Fibroblast of villous mesenchyme (primary cell): ENCODE results near the gene PHLDB2. TPM values are rescaled to one million over a fixed set of nuclear protein-coding genes. Genes with fewer than 3 reads are reported as not detected.

Source experiments
- DNase-seq: peaks from one replicate; pipeline ENCODE4 v3.0.0-alpha.2; 2010; ENCODE audit warnings: low read depth
- H3K4me3 ChIP-seq: 2 replicates; pipeline ENCODE4 v1.5.1; 2011; ENCODE audit warnings: low read depth, mild to moderate bottlenecking, low read length
- total RNA-seq: library from RNA; depleted of rRNA; stranded (reverse); fragments of >200 nt; gene quantifications from 2 replicates; pipeline ENCODE4 v1.2.3, GENCODE V29; 2012
- TF ChIP-seq, protein P1 (sequence below): IDR thresholded peaks from 2 replicates; pipeline ENCODE4 v1.5.1; 2012; ENCODE audit warnings: low read depth, mild to moderate bottlenecking, low read length; ENCODE audit not compliant: insufficient read depth

PHLDB2 gene
- total RNA-seq, 1 donor: 111 TPM

DNA sequence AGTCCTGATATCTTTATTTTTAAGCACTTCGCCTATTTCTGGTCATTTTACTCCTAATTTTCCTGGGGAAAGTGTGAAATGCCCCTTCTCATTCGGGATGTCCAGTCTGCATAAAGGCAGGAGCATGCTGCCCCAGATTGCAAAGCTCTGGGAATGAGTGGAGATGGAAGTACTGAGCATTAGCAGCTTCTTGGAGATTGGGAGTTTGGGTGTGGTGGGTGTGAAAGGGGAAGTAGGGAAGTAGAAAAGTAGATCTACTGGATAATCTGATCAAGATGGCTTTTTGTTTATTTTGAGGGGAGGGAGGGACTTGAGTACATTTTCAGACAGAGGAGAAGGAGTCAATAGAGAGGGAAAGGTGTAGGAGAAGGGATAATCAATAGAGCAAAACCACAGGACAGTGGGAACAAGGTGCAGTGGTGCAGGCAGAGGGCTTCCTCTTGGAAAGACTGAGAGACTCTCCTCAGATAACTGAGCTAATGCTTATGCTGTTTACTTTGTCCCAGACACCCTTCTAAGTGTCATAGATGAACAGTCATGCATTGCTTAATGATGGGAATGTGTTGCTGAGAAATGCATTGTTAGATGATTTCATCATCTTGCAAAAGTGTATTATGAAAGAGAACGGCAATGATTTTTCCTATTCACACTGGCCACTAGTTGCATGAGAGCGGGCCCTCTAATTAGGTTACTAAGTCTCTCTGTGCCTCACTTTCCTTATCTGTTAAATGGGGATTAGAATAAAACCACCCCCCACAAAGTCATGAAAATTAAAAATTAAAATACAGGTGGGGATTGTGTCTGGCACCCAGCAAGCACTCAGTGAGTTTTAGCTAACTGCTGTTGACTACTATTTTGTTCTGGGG, 45.5 kb downstream of the PHLDB2 start:
- TF ChIP-seq, protein P1, sequence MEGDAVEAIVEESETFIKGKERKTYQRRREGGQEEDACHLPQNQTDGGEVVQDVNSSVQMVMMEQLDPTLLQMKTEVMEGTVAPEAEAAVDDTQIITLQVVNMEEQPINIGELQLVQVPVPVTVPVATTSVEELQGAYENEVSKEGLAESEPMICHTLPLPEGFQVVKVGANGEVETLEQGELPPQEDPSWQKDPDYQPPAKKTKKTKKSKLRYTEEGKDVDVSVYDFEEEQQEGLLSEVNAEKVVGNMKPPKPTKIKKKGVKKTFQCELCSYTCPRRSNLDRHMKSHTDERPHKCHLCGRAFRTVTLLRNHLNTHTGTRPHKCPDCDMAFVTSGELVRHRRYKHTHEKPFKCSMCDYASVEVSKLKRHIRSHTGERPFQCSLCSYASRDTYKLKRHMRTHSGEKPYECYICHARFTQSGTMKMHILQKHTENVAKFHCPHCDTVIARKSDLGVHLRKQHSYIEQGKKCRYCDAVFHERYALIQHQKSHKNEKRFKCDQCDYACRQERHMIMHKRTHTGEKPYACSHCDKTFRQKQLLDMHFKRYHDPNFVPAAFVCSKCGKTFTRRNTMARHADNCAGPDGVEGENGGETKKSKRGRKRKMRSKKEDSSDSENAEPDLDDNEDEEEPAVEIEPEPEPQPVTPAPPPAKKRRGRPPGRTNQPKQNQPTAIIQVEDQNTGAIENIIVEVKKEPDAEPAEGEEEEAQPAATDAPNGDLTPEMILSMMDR: no peak
- DNase-seq: peak; percentile 97
- no peak overlapping the region for H3K4me3 ChIP-seq

DNA sequence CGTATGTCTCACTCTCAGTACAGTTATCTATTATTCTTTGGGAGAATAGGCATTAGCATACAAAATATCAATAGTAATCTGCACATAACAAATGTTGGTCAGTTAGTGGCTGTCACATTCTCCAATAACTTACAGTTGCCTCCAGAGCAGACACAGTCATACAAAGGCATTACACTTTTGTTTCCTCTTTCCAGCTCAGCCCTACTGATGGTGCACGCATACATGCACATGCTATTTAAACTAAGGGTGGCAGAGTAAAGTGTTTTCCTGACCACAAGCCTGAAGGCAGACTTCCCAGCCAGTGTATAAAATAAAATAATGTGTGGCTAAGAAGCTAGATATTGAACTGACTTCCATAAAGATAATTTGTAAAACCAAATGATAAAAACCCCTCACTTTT, 47.6 kb downstream of the PHLDB2 start:
- TF ChIP-seq, protein P1: no peak
- H3K4me3 ChIP-seq: no peak overlapping the region
- peak; percentile 88 for DNase-seq

DNA sequence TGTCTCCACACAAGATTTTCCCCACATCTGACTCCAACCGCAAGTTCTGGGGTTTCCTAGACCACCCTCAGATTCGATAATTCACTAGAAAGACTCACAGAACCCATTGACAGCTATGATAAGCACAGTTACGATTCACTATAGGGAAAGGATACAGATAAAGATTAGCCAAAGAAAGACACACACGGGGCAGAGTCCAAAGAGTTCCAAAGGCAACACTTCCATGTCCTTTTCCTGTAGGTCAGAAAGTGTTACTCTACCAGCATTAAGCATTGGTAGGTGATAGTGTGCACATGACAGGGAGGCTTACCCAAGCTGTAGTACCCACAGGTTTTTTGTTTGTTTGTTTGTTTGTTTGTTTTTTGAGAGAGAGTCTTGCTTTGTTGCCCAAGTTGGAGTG, 48.1 kb downstream of the PHLDB2 start:
- TF ChIP-seq, protein P1: no peak
- peak; percentile 84 for DNase-seq
- no peak overlapping the region for H3K4me3 ChIP-seq

- TF ChIP-seq, protein P1: no peak
- peak; percentile 90 for DNase-seq
- no peak overlapping the region for H3K4me3 ChIP-seq
These were observed 51.7 kb downstream of the PHLDB2 start for GRCh38 chr3:111910806-111911205.

DNA sequence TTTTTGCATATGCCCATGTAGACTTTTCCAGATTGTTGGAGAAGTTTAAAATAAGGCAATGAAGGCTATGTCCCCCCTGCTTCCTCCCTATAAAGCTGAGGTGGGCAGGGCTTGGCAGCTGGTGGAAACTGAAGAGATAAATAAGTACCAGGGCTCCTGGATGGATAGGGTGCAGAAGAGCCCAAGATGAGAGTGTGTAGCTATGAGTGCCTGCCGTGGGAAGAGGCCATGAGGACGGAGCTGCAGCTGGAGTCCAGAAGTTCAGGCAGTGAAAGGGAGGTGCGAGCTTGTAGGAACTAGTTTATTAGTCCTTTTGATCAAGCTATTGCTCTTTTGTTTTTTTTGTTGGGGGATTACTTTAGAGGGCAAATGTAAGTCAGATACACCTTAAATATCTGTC, 52.4 kb downstream of the PHLDB2 start:
- DNase-seq: no peak
- TF ChIP-seq, protein P1: no peak
- H3K4me3 ChIP-seq: no peak overlapping the region

GRCh38 chr3:111913163-111913763, 54.2 kb downstream of the PHLDB2 start:
- DNase-seq: no peak
- H3K4me3 ChIP-seq: no peak overlapping the region
- TF ChIP-seq, protein P1: no peak
